ENCODE measurements around the gene SLC32A1. TPM values are rescaled to one million over a fixed set of nuclear protein-coding genes. Genes with fewer than 3 reads are reported as not detected.

The SLC32A1 gene
- polyA plus RNA-seq, 2 donors, result not detected

DNA sequence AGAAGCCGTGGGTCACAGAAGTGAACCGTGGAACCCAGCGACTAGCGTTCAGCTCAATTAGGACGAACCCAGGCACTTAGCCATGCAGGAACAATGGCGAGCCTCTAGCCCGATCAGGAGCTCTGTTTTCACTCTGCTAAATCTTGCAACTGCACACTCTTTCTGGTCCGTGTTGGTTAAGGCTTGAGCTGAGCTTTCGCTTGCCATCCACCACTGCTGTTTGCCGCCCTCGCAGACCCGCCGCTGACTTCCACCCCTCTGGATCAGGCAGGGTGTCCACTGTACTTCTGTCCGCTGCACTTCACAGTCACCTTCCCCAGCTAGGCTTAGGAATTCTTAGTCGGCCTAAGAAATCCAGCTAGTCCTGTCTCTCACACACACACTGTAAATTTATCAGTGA is 25.7 kb upstream of the SLC32A1 start:
- Histone ChIP-seq H3K4me1 (ENCODE audit: control insufficient read depth in 2 of 2, insufficient read depth in 2 of 2, low read length in 1 of 2) (no peaks in the 10 kb centered on the region), H3K27ac (ENCODE audit: low read depth in 2 of 2, low read length in 1 of 2) (no peak overlapping the region), H3K36me3 (ENCODE audit: control insufficient read depth in 2 of 2, insufficient read depth in 2 of 2, low read length in 1 of 2) (no peaks in the 10 kb centered on the region), H3K4me3 (ENCODE audit: low read depth in 1 of 2, low read length in 2 of 2) (no peak overlapping the region), H3K27me3 (ENCODE audit: control insufficient read depth in 1 of 2, insufficient read depth in 2 of 2, low read length in 2 of 2) (no peaks in the 10 kb centered on the region), H3K9me3 (ENCODE audit: control insufficient read depth in 2 of 2, insufficient read depth in 1 of 2, low read depth in 1 of 2, low read length in 1 of 2) (peaks cover 0 to 3% of the 10 kb centered on the region in 2 donors)
- WGBS, 2 donors, result 85 to 86% methylated on average over 15 of the region's 15 CpGs

DNA sequence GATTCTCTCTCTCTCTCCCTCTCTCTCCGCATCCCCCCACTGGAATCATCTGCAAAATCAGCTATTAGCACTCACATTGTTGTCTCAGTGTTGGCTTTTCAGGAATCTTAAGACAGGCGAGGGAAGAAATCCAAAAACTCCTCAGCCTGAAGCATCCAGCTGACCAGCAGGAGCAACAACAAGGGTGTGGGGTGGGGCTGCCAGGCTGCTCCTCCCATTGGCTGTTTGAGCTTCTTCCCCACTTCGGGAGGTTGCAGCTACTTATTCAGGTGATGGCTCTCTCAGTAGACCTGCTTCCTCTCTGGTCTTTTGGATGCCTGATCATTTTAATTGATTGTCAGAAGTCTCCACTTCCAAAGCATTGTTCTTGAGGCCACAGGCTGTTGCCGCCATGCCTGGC is 24.1 kb upstream of the SLC32A1 start:
- H3K27me3 ChIP-seq (ENCODE audit: control insufficient read depth in 1 of 2, insufficient read depth in 2 of 2, low read length in 2 of 2), result no peaks in the 10 kb centered on the region

DNA sequence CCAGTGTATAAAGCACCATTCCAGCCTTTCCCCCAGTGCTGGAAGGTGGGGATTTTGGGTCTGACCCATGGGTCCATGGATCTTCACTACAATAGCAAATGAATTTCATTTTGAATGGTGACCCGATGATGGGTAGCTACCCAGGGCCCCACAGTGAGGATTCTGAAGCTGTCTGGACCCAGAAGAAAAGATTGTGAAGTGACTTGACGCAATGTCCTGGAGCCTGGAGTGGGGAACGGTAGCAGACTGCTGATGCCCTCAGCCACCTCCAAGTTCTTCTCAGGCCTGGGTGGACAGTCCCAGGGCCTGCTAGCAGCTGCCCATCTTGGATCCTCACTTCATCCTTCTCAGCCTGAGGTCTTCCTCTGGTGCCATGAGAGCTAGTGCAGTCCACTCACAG is 23.4 kb upstream of the SLC32A1 start:
- Histone ChIP-seq H3K4me1 (ENCODE audit: control insufficient read depth in 2 of 2, insufficient read depth in 2 of 2, low read length in 1 of 2) (no peaks in the 10 kb centered on the region), H3K27me3 (ENCODE audit: control insufficient read depth in 1 of 2, insufficient read depth in 2 of 2, low read length in 2 of 2) (no peaks in the 10 kb centered on the region), H3K36me3 (ENCODE audit: control insufficient read depth in 2 of 2, insufficient read depth in 2 of 2, low read length in 1 of 2) (no peaks in the 10 kb centered on the region), H3K9me3 (ENCODE audit: control insufficient read depth in 2 of 2, insufficient read depth in 1 of 2, low read depth in 1 of 2, low read length in 1 of 2) (peaks cover 0 to 3% of the 10 kb centered on the region in 2 donors), H3K4me3 (ENCODE audit: low read depth in 1 of 2, low read length in 2 of 2) (no peak overlapping the region), H3K27ac (ENCODE audit: low read depth in 2 of 2, low read length in 1 of 2) (no peak overlapping the region)
- 74 to 83% methylated on average over 3 of the region's 3 CpGs for WGBS, 2 donors

More for the DNA sequence above, 24.1 kb upstream of the SLC32A1 start:
- no peak overlapping the region for H3K27ac ChIP-seq (ENCODE audit: low read depth in 2 of 2, low read length in 1 of 2)
- no peaks in the 10 kb centered on the region for H3K36me3 ChIP-seq (ENCODE audit: control insufficient read depth in 2 of 2, insufficient read depth in 2 of 2, low read length in 1 of 2)
- H3K4me1 ChIP-seq (ENCODE audit: control insufficient read depth in 2 of 2, insufficient read depth in 2 of 2, low read length in 1 of 2), result no peaks in the 10 kb centered on the region
- 39 to 46% methylated on average over 4 of the region's 4 CpGs for WGBS, 2 donors
- H3K9me3 ChIP-seq (ENCODE audit: control insufficient read depth in 2 of 2, insufficient read depth in 1 of 2, low read depth in 1 of 2, low read length in 1 of 2), result peaks cover 0 to 3% of the 10 kb centered on the region in 2 donors
- H3K4me3 ChIP-seq (ENCODE audit: low read depth in 1 of 2, low read length in 2 of 2), result no peak overlapping the region

DNA sequence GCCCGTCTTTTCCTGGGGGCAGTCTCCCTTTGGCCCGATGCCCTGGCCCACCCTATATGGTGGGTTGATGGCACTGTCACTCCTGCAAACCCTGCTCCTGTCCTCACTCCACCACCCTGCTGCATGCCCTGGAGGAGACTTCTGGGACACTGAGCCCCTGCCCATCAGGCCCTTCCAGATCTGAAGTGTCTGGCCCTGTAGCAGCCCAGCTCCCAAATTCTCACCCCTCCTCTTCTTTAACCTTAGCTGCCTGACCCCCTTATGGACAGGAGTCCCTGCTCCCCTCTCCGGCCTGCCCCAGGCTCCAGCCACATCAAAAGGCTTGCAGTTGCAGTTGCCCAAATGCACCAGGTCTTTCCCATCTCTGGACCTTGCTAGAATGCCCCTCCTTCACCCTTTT is 20.8 kb upstream of the SLC32A1 start:
- Histone ChIP-seq H3K27ac (ENCODE audit: low read depth in 2 of 2, low read length in 1 of 2) (no peak overlapping the region), H3K36me3 (ENCODE audit: control insufficient read depth in 2 of 2, insufficient read depth in 2 of 2, low read length in 1 of 2) (no peaks in the 10 kb centered on the region), H3K4me1 (ENCODE audit: control insufficient read depth in 2 of 2, insufficient read depth in 2 of 2, low read length in 1 of 2) (no peaks in the 10 kb centered on the region), H3K4me3 (ENCODE audit: low read depth in 1 of 2, low read length in 2 of 2) (no peak overlapping the region), H3K27me3 (ENCODE audit: control insufficient read depth in 1 of 2, insufficient read depth in 2 of 2, low read length in 2 of 2) (no peaks in the 10 kb centered on the region), H3K9me3 (ENCODE audit: control insufficient read depth in 2 of 2, insufficient read depth in 1 of 2, low read depth in 1 of 2, low read length in 1 of 2) (peaks cover 0 to 3% of the 10 kb centered on the region in 2 donors)
- WGBS, 2 donors, result 63 to 78% methylated on average over 3 of the region's 3 CpGs

DNA sequence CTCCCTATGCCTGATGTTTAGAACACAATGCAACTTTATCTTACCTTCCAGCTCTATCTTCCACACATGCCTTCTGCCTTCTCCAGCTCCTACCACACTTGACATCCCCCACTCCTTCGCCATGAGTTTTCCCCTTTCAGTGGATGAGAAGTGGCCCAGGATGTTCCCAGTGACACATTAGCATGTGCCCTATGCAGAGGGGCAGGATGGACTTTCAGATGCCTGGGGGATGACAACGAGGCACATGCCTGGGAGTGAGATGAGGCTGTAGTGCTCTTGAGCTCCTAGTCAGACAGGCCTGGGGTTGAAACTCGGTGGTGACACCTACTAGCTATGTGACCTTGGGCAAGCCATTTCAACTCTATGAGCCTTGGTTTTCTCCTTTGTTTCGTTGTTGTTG is 20.1 kb upstream of the SLC32A1 start:
- no peaks in the 10 kb centered on the region for H3K4me1 ChIP-seq (ENCODE audit: control insufficient read depth in 2 of 2, insufficient read depth in 2 of 2, low read length in 1 of 2)
- H3K27me3 ChIP-seq (ENCODE audit: control insufficient read depth in 1 of 2, insufficient read depth in 2 of 2, low read length in 2 of 2), result no peaks in the 10 kb centered on the region
- no peak overlapping the region for H3K27ac ChIP-seq (ENCODE audit: low read depth in 2 of 2, low read length in 1 of 2)
- no peak overlapping the region for H3K4me3 ChIP-seq (ENCODE audit: low read depth in 1 of 2, low read length in 2 of 2)
- WGBS, 2 donors, result 52 to 54% methylated on average over 4 of the region's 4 CpGs
- no peaks in the 10 kb centered on the region for H3K36me3 ChIP-seq (ENCODE audit: control insufficient read depth in 2 of 2, insufficient read depth in 2 of 2, low read length in 1 of 2)
- H3K9me3 ChIP-seq (ENCODE audit: control insufficient read depth in 2 of 2, insufficient read depth in 1 of 2, low read depth in 1 of 2, low read length in 1 of 2), result peaks cover 0 to 3% of the 10 kb centered on the region in 2 donors

DNA sequence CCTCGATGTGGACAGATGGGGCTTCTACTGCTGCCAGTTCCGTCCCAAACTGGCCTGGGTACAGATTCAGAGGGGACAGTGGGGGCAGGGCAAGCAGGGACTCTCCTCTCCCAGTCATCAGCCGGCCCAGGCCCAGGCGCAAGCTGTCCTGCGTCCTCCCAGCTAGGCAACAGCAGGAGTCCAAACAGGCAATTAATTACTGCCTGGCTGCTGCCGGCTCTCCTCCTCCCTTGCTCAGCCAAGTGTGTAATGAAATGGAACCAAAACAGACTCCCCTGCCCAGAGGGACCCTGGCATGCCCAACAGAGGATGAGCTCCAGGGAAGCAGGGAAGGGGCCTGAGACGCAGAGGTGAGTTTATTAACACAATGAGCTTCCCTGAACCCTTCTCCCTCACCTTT is 17.8 kb upstream of the SLC32A1 start:
- Histone ChIP-seq H3K9me3 (ENCODE audit: control insufficient read depth in 2 of 2, insufficient read depth in 1 of 2, low read depth in 1 of 2, low read length in 1 of 2) (peaks cover 0 to 3% of the 10 kb centered on the region in 2 donors), H3K4me3 (ENCODE audit: low read depth in 1 of 2, low read length in 2 of 2) (no peak overlapping the region), H3K27ac (ENCODE audit: low read depth in 2 of 2, low read length in 1 of 2) (no peak overlapping the region), H3K36me3 (ENCODE audit: control insufficient read depth in 2 of 2, insufficient read depth in 2 of 2, low read length in 1 of 2) (no peaks in the 10 kb centered on the region), H3K4me1 (ENCODE audit: control insufficient read depth in 2 of 2, insufficient read depth in 2 of 2, low read length in 1 of 2) (no peaks in the 10 kb centered on the region), H3K27me3 (ENCODE audit: control insufficient read depth in 1 of 2, insufficient read depth in 2 of 2, low read length in 2 of 2) (no peaks in the 10 kb centered on the region)
- WGBS, 2 donors, result 15 to 17% methylated on average over 7 of the region's 7 CpGs

DNA sequence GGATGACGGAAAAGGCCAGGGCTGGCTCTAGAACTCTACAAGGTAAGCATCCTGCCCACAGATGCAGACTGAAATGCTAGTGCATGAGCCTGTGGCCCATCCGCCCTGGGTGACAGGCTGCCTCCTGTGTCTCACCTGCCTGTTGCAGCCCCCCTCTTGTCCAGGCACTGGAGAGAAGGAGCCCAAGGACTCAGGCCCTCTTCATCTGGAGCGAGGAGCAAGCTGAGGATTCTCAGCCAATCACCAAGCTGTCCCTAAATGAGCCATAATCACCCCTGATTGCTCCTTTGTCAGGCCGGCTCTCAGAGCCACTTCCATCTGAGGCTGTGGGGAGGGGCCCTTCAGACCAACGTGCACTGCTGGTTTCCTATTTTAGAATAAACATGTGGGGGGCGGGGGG is 10.0 kb upstream of the SLC32A1 start:
- Histone ChIP-seq H3K36me3 (ENCODE audit: control insufficient read depth in 2 of 2, insufficient read depth in 2 of 2, low read length in 1 of 2) (no peaks in the 10 kb centered on the region), H3K27me3 (ENCODE audit: control insufficient read depth in 1 of 2, insufficient read depth in 2 of 2, low read length in 2 of 2) (peaks cover 0 to 2% of the 10 kb centered on the region in 2 donors), H3K27ac (ENCODE audit: low read depth in 2 of 2, low read length in 1 of 2) (no peak overlapping the region), H3K9me3 (ENCODE audit: control insufficient read depth in 2 of 2, insufficient read depth in 1 of 2, low read depth in 1 of 2, low read length in 1 of 2) (peaks cover 0 to 3% of the 10 kb centered on the region in 2 donors), H3K4me1 (ENCODE audit: control insufficient read depth in 2 of 2, insufficient read depth in 2 of 2, low read length in 1 of 2) (no peaks in the 10 kb centered on the region), H3K4me3 (ENCODE audit: low read depth in 1 of 2, low read length in 2 of 2) (no peak overlapping the region)
- 29% methylated on average over 6 of the region's 6 CpGs for whole genome bisulfite sequencing, 2 donors

DNA sequence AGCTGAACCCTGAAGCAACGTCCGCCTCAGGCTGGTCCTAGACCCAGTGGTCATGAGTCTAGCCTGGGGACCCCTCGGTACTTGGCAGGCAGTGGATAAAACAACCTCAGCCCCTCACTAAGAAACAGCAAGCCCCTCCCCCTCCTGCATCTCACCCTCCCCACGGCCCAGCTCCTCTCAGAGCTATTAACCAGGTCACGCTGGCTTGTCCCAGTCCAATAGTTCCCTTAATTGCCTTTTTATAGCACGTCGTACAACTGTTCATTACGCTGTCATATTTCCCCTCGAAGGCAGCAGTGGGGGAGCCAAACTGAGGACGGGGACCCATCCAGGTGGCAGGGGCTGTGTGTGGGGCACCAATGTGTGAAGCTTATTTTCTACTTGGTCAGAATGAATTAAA is 8.6 kb upstream of the SLC32A1 start:
- peaks cover 0 to 2% of the 10 kb centered on the region in 2 donors for H3K27me3 ChIP-seq (ENCODE audit: control insufficient read depth in 1 of 2, insufficient read depth in 2 of 2, low read length in 2 of 2)
- H3K4me1 ChIP-seq (ENCODE audit: control insufficient read depth in 2 of 2, insufficient read depth in 2 of 2, low read length in 1 of 2), result no peaks in the 10 kb centered on the region
- no peak overlapping the region for H3K27ac ChIP-seq (ENCODE audit: low read depth in 2 of 2, low read length in 1 of 2)
- H3K4me3 ChIP-seq (ENCODE audit: low read depth in 1 of 2, low read length in 2 of 2), result no peak overlapping the region
- no peaks in the 10 kb centered on the region for H3K36me3 ChIP-seq (ENCODE audit: control insufficient read depth in 2 of 2, insufficient read depth in 2 of 2, low read length in 1 of 2)
- peaks cover 0 to 3% of the 10 kb centered on the region in 2 donors for H3K9me3 ChIP-seq (ENCODE audit: control insufficient read depth in 2 of 2, insufficient read depth in 1 of 2, low read depth in 1 of 2, low read length in 1 of 2)
- 39 to 53% methylated on average over 10 of the region's 10 CpGs for WGBS, 2 donors

DNA sequence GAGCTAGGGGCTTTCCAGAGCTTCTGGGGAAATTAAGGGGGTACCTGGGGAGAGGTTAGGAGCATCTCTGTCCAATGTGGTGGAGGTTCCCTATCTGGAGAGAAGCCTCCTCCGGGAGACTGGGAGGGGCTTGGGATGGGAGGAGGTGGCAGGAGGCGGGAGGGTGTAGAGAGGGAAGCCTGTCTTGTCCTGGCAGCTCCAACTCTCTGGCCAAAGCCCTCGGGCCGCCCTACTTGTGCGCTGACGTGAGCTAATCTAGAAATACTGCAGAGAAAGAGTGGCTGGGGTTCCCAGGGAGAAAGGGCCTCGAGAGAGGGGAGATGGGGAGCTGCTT is 1.6 kb upstream of the SLC32A1 start:
- Histone ChIP-seq H3K27me3 (ENCODE audit: control insufficient read depth in 1 of 2, insufficient read depth in 2 of 2, low read length in 2 of 2) (peaks cover 23 to 51% of the 10 kb centered on the region in 2 donors), H3K36me3 (ENCODE audit: control insufficient read depth in 2 of 2, insufficient read depth in 2 of 2, low read length in 1 of 2) (no peaks in the 10 kb centered on the region), H3K4me1 (ENCODE audit: control insufficient read depth in 2 of 2, insufficient read depth in 2 of 2, low read length in 1 of 2) (peaks cover 6 to 15% of the 10 kb centered on the region in 2 donors), H3K9me3 (ENCODE audit: control insufficient read depth in 2 of 2, insufficient read depth in 1 of 2, low read depth in 1 of 2, low read length in 1 of 2) (peaks cover 2 to 17% of the 10 kb centered on the region in 2 donors), H3K4me3 (ENCODE audit: low read depth in 1 of 2, low read length in 2 of 2) (no peak overlapping the region), H3K27ac (ENCODE audit: low read depth in 2 of 2, low read length in 1 of 2) (no peak overlapping the region)
- 0 to 1% methylated on average over 6 to 7 of the region's 7 CpGs for WGBS, 2 donors

DNA sequence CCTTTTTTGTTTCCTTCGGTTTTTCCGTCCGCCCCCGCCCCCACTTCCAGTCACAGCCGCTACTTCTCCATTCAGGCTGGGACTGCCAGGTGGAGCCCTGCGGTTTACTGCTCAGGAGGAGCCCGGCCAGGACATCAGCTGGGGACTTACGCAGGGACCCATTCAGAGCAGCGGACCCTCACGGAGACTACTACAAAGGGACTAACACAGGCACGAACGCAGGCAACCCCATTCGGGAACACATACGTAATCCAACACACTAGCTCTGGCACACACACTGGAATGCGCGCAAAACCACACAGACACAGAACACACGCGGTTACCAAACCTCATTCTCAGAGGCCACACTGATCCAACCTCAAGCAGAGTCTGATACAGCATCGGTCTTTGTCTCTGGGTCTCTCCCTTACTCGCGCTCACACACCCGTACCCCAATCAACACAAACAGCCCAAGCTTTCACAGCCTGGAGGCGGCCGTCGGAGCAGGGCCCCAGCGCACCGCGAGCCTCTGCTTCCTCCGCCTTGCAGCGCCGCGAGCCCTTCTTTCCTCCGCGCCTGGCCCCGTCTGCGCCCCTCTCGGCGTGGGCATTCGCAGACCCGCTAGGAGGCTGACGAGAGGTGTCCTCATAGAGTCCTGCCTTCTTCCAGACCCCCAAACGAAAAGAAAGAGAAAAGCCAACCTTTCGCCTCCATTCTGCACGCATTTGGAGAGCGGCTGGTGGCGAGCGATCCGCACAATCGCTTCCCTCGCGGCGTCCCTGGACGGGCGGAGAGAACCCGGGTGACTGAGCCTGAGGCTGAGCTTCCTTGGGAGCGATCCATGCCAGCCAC is 1.1 kb upstream of the SLC32A1 start:
- WGBS, 2 donors, result 2 to 3% methylated on average over 56 of the region's 56 CpGs
- Histone ChIP-seq H3K4me3 (ENCODE audit: low read depth in 1 of 2, low read length in 2 of 2) (no peak overlapping the region), H3K27me3 (ENCODE audit: control insufficient read depth in 1 of 2, insufficient read depth in 2 of 2, low read length in 2 of 2) (peaks cover 28 to 57% of the 10 kb centered on the region in 2 donors), H3K27ac (ENCODE audit: low read depth in 2 of 2, low read length in 1 of 2) (no peak overlapping the region), H3K9me3 (ENCODE audit: control insufficient read depth in 2 of 2, insufficient read depth in 1 of 2, low read depth in 1 of 2, low read length in 1 of 2) (peaks cover 2 to 23% of the 10 kb centered on the region in 2 donors), H3K4me1 (ENCODE audit: control insufficient read depth in 2 of 2, insufficient read depth in 2 of 2, low read length in 1 of 2) (peaks cover 9 to 21% of the 10 kb centered on the region in 2 donors), H3K36me3 (ENCODE audit: control insufficient read depth in 2 of 2, insufficient read depth in 2 of 2, low read length in 1 of 2) (no peaks in the 10 kb centered on the region)

Data from esophagus (tissue), 2 donors.